A549 (cell line): ENCODE results near the gene ZSWIM3.

Experiments
- CTCF ChIP-seq: fragments of >200 bp; sonication (Bioruptor Twin); formaldehyde crosslinking; IDR thresholded peaks from 3 replicates; pipeline ENCODE4 v1.5.1; 2016
- HEYL ChIP-seq: fragments of 250-450 bp; sonication (Bioruptor Pico); IDR thresholded peaks from 2 replicates; pipeline ENCODE4 v1.8.0; 2021; ENCODE audit warnings: mild to moderate bottlenecking, moderate library complexity
- KDM1A ChIP-seq: fragments of 200-600 bp; sonication (generic); IDR thresholded peaks from 2 replicates; pipeline ENCODE4 v1.6.1; 2016; ENCODE audit warnings: low read depth, mild to moderate bottlenecking
- MAFK ChIP-seq: fragments of 450-650 bp; IDR thresholded peaks from 2 replicates; pipeline ENCODE4 v1.6.1; 2014; ENCODE audit not compliant: partially characterized antibody
- MAZ ChIP-seq: fragments of 150-350 bp; IDR thresholded peaks from 2 replicates; pipeline ENCODE4 v1.6.1; 2014; ENCODE audit warnings: antibody characterized with exemption, low read depth, low read length, borderline replicate concordance
- PBX3 ChIP-seq: IDR thresholded peaks from 2 replicates; pipeline ENCODE4 v1.6.1; 2012
- POLR2A ChIP-seq: IDR thresholded peaks from 2 replicates; pipeline ENCODE4 v1.6.1; 2012; ENCODE audit warnings: mild to moderate bottlenecking, low read length
- POLR2AphosphoS2 ChIP-seq: conservative IDR thresholded peaks from 2 replicates; pipeline ENCODE4 v1.6.1; 2012; ENCODE audit warnings: low read length, improper control_type of control experiment, inconsistent platforms

- TF ChIP-seq PBX3 (no peak), MAFK (no peak), HEYL (no peak), CTCF (no peak), POLR2AphosphoS2 (no peak), POLR2A (no peak), KDM1A (no peak), MAZ (no peak)
Observed at GRCh38 chr20:45834797-45835161, 22.6 kb upstream of the ZSWIM3 start.
